Hippocampal formation (tissue), 2 donors: ENCODE results near the gene SGSM2.
A peak's percentile ranks its signal among the peaks of the same experiment; 100 is the strongest.

Experiments used
- DNase-seq, 2 donors: peaks; one replicate each; lab custom pipeline; 2025; lab: John Stamatoyannopoulos, UW

Gene SGSM2

GRCh38 chr17:2387086-2388019, 50.1 kb downstream of the SGSM2 start:
- DNase-seq: no peak

GRCh38 chr17:2388020-2388682, 50.9 kb downstream of the SGSM2 start:
- DNase-seq: no peak

- no peak for DNase-seq
Measured at GRCh38 chr17:2388683-2389055, 51.4 kb downstream of the SGSM2 start.

GRCh38 chr17:2390199-2390836, 53.0 kb downstream of the SGSM2 start:
- DNase-seq: no peak

GRCh38 chr17:2391597-2392251, 54.4 kb downstream of the SGSM2 start:
- DNase-seq: no peak

- peak; percentile 92 to 95 for DNase-seq
Measured at GRCh38 chr17:2392252-2393173, 55.2 kb downstream of the SGSM2 start.

GRCh38 chr17:2393174-2393953, 56.1 kb downstream of the SGSM2 start:
- DNase-seq: peak; percentile 77 to 84

- no peak for DNase-seq
Measured at GRCh38 chr17:2393954-2394749, 56.9 kb downstream of the SGSM2 start.

GRCh38 chr17:2394775-2395201, 57.5 kb downstream of the SGSM2 start:
- no peak for DNase-seq

GRCh38 chr17:2395258-2396181, 58.2 kb downstream of the SGSM2 start:
- no peak for DNase-seq

- DNase-seq: no peak
Measured at GRCh38 chr17:2396192-2396567, 58.9 kb downstream of the SGSM2 start.

- DNase-seq: peak in 1 of 2 donors; percentile 71
Measured at GRCh38 chr17:2396568-2397246, 59.4 kb downstream of the SGSM2 start.

GRCh38 chr17:2397247-2398171, 60.2 kb downstream of the SGSM2 start:
- no peak for DNase-seq

- DNase-seq: no peak
Measured at GRCh38 chr17:2398182-2398581, 60.9 kb downstream of the SGSM2 start.

GRCh38 chr17:2398655-2399571, 61.6 kb downstream of the SGSM2 start:
- peak in 1 of 2 donors; percentile 35 for DNase-seq
